Muscle layer of colon (tissue), 2 donors: ENCODE data around the gene MAFG.

ENCODE experiments used
- H3K27ac ChIP-seq: one replicate; pipeline ENCODE4 v1.7.0; 2013; ENCODE audit warnings: low read depth, mild to moderate bottlenecking, low read length, moderate library complexity
- H3K27me3 ChIP-seq, 2 donors: one replicate each; pipeline ENCODE4 v1.7.0; 2013; ENCODE audit warnings: low read length in 2 of 2, mild to moderate bottlenecking in 2 of 2; ENCODE audit not compliant: insufficient read depth in 2 of 2, control insufficient read depth in 1 of 2
- H3K36me3 ChIP-seq: one replicate; pipeline ENCODE4 v1.7.0; 2013; ENCODE audit warnings: mild to moderate bottlenecking, low read length; ENCODE audit not compliant: insufficient read depth
- H3K4me1 ChIP-seq: one replicate; pipeline ENCODE4 v1.7.0; 2013; ENCODE audit warnings: mild to moderate bottlenecking, low read length; ENCODE audit not compliant: insufficient read depth
- H3K4me3 ChIP-seq, 2 donors: one replicate each; pipeline ENCODE4 v1.7.0; 2013; ENCODE audit warnings: low read length in 2 of 2, low read depth in 1 of 2, mild to moderate bottlenecking in 1 of 2, moderate library complexity in 1 of 2
- H3K9ac ChIP-seq: one replicate; pipeline ENCODE4 v1.7.0; 2013; ENCODE audit warnings: low read length
- H3K9me3 ChIP-seq: one replicate; pipeline ENCODE4 v1.7.0; 2013; ENCODE audit warnings: mild to moderate bottlenecking, low read length
- donor health status: abdominal sarcoma.
- donor health status: Adenocarcinoma of cecum.

Gene MAFG

DNA sequence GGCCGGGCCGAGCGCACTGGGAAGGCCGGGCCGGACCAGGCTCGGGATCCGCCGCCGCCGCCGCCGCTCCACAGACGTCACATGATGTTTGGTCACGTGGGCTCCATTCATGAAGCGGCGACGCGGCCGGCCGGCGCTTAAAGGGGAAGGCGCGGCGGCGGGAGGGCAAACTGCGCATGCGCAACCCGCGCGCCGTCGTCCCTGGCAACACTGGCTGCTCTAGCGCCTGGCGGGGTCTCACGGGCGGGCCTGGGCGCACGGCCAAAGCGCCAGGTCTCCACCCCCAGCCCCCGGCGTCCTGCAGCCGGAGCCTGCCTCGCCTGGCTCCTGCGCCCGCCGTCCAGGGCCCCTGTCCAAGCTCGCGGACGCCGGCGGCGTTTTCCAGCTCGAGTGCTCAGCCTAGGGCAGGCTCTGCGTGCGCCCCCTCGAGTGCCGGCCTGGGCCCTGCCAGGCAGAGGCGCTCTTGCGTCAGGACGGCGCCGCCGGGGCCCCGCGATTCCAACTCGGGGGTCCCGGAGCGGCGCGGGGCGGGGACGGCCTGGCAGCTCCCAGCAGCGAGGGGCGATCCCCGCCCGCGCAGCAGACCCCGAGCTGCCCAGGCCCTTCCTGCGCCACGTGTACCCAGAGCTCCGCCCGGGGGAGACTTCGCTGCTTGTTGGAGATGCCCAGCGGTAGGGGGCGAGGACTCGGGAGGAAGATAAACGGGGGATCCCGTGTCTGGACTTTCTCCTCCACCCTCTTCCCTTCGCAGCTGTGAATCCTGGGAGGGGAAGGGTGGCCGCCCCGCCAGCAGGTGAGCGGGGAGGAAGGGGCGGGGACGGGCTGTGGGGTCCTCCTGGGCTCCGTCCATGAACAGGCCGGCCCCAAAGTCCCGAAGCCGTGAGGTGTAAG is at the start of gene MAFG:
MAFG (minus strand) TSS at position 83 of the 891 bp plus-strand sequence. CDS start 4,550 bp downstream, outside the sequence.
- Histone ChIP-seq H3K9ac (peak within 1 kb of the TSS; percentile 58), H3K36me3 (no peaks in the 10 kb centered on the region), H3K9me3 (no peaks in the 10 kb centered on the region), H3K4me3 (peak within 1 kb of the TSS; percentile 80 to 96), H3K27ac (peak within 1 kb of the TSS; percentile 97), H3K4me1 (peaks cover 36% of the 10 kb centered on the region), H3K27me3 (peaks cover 0 to 12% of the 10 kb centered on the region in 2 donors)

DNA sequence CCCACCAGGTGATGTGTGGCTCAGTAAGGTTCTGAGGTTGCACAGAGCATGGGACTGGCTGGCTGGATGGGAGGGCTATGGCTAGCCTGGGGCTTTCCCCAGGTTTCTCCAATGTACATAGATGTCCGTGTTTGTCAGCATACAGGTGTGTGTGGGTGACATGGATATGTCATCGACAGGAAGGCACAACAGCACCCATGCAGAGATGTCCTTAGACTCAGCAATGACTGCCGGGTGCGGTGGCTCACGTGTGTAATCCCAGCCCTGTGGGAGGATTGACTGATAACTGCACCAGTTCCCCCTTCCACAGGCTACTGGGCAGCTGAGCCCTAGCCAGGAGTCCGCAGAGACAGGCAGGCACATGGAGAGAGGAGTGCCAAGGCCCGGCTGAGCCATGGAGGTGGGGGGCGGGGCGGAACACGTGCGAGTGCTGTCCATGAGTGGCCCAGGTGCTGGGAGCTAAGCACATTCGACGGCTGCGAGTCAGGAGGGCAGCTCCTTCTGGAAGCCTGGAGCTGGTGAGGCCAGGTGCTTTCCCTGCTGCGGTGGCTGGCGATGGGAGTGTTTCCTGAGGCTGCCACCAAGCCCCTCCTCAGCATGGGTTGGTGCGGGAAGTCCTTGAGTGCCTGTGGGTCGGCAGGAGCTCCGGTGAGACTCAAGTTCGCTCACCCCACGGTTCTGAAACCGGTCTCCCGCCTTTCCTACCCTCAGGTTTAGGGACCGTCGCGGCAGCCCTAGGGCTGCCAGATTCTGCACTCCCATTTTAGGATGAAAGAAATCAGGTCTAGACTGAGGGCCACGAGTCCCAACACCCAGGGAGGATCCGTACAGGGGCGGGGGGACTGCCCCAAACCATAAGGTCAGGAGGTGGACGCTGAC is 49.0 kb upstream of the MAFG start:
- Histone ChIP-seq H3K4me1 (peaks cover 8% of the 10 kb centered on the region), H3K9ac (peak overlapping the region; percentile 89), H3K27ac (peak overlapping the region; percentile 90), H3K4me3 (peak overlapping the region; percentile 81 to 92), H3K9me3 (no peaks in the 10 kb centered on the region), H3K36me3 (peaks cover 6% of the 10 kb centered on the region), H3K27me3 (no peaks in the 10 kb centered on the region)

- Histone ChIP-seq H3K36me3 (no peaks in the 10 kb centered on the region), H3K27ac (no peak overlapping the region), H3K27me3 (peaks cover 0 to 7% of the 10 kb centered on the region in 2 donors), H3K4me3 (no peak overlapping the region), H3K9ac (no peak overlapping the region), H3K4me1 (peaks cover 11% of the 10 kb centered on the region), H3K9me3 (no peaks in the 10 kb centered on the region)
Measured at GRCh38 chr17:81973432-81973831, 45.9 kb upstream of the MAFG start.

DNA sequence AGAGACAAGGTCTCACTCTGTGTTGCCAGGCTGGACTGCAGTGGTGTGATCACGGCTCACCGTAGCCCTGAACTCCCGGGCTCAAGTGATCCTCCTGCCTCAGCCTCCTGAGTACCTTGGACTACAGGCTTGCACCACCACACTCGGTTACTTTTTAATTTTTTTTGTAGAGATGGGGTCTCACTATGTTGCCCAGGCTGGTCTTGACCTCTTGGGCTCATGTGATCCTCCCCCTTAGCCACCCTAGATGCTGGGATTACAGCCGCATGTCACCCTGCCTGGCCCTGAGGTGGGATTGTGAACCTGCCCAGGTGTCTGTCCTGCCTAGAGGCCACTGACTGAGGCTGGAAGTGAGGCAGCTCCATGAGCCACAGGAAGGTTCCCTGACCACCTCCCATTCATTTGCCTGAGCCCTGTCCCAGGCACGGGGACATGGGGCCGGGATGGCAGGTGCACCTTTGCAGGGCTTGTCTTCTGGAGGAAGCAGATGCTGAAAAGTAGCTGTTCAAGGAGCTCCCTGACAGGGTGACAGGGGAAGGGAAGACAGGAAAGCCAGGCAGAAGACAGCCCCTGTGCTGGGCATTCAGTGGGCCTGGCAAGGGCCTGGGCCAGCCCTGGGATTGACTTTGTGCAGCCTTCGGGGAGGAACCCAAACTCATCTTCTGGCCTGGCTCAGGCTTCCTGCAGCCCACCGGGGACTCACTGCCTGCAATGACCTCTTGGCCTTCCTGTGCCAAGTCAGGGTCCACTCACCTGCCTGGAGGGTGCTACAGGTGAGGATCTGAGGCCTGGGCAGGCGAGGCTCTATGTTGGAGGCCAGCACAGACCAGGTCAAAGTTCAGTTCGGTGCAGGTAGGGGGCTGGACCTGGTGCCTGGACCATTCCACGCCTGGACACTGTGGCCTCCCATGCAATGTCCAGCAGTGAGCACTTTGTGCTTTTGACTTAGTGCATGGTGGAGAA is 41.6 kb upstream of the MAFG start:
- Histone ChIP-seq H3K27ac (no peak overlapping the region), H3K9ac (no peak overlapping the region), H3K9me3 (no peaks in the 10 kb centered on the region), H3K4me3 (no peak overlapping the region), H3K36me3 (no peaks in the 10 kb centered on the region), H3K4me1 (peaks cover 16% of the 10 kb centered on the region), H3K27me3 (peaks cover 0 to 7% of the 10 kb centered on the region in 2 donors)

- Histone ChIP-seq H3K4me1 (peaks cover 16% of the 10 kb centered on the region), H3K9me3 (no peaks in the 10 kb centered on the region), H3K9ac (no peak overlapping the region), H3K4me3 (no peak overlapping the region), H3K36me3 (no peaks in the 10 kb centered on the region), H3K27ac (no peak overlapping the region), H3K27me3 (peaks cover 0 to 9% of the 10 kb centered on the region in 2 donors)
Measured at GRCh38 chr17:81968396-81968745, 40.8 kb upstream of the MAFG start.

GRCh38 chr17:81967533-81968395 is 40.2 kb upstream of the MAFG start:
- Histone ChIP-seq H3K9ac (no peak overlapping the region), H3K4me3 (no peak overlapping the region), H3K9me3 (no peaks in the 10 kb centered on the region), H3K36me3 (no peaks in the 10 kb centered on the region), H3K27me3 (peaks cover 0 to 15% of the 10 kb centered on the region in 2 donors), H3K27ac (no peak overlapping the region), H3K4me1 (peaks cover 16% of the 10 kb centered on the region)

DNA sequence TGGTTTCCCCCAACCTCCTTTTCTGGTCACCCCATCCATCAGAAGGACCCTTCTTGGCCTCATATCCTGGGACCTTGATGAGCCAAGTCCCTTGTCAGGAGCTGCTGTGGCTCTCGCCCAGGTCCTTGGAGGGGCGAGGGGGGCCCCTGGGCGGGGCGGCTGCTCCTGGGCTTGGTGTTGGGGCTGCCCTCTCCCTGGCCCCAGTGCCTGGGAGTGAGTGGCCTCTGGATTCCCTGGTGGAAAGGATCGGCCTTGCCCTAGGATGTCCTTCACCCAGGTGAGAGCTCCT is 39.7 kb upstream of the MAFG start:
- H3K4me1 ChIP-seq: peaks cover 16% of the 10 kb centered on the region
- H3K27me3 ChIP-seq: peaks cover under 1 to 21% of the 10 kb centered on the region in 2 donors
- H3K9me3 ChIP-seq: no peaks in the 10 kb centered on the region
- no peak overlapping the region for H3K27ac ChIP-seq
- H3K36me3 ChIP-seq: no peaks in the 10 kb centered on the region
- no peak overlapping the region for H3K9ac ChIP-seq
- no peak overlapping the region for H3K4me3 ChIP-seq

- no peaks in the 10 kb centered on the region for H3K9me3 ChIP-seq
- H3K27ac ChIP-seq: no peak overlapping the region
Measured at GRCh38 chr17:81966343-81967243, 39.1 kb upstream of the MAFG start.

GRCh38 chr17:81964081-81964849 is 36.7 kb upstream of the MAFG start:
- Histone ChIP-seq H3K4me1 (peaks cover 16% of the 10 kb centered on the region), H3K9ac (no peak overlapping the region), H3K27ac (no peak overlapping the region), H3K4me3 (no peak overlapping the region), H3K9me3 (no peaks in the 10 kb centered on the region), H3K27me3 (peaks cover 5 to 35% of the 10 kb centered on the region in 2 donors), H3K36me3 (no peaks in the 10 kb centered on the region)

More at GRCh38 chr17:81966343-81967243, 39.1 kb upstream of the MAFG start:
- no peaks in the 10 kb centered on the region for H3K36me3 ChIP-seq
- H3K4me3 ChIP-seq: no peak overlapping the region
- H3K27me3 ChIP-seq: peaks cover 5 to 27% of the 10 kb centered on the region in 2 donors
- H3K9ac ChIP-seq: no peak overlapping the region
- peaks cover 16% of the 10 kb centered on the region for H3K4me1 ChIP-seq
